GM23248 (cell line): ENCODE data around the gene RALY. TPM values are rescaled to one million over a fixed set of nuclear protein-coding genes. Genes with fewer than 3 reads are reported as not detected.

Experiments
- DNase-seq: peaks from one replicate; pipeline ENCODE4 v3.0.0-alpha.2; 2015
- H2AFZ ChIP-seq: fragments of 200-600 bp; sonication (generic); 2 replicates; pipeline ENCODE4 v1.6.1; 2016; ENCODE audit warnings: antibody characterized with exemption
- H3F3A ChIP-seq: fragments of 200-600 bp; sonication (generic); 2 replicates; pipeline ENCODE4 v1.6.1; 2016; ENCODE audit warnings: mild to moderate bottlenecking, antibody characterized with exemption, mixed run types; ENCODE audit not compliant: insufficient read depth
- H3K27ac ChIP-seq: fragments of 200-600 bp; sonication (generic); 2 replicates; pipeline ENCODE4 v1.5.1; 2016; ENCODE audit warnings: mild to moderate bottlenecking
- H3K27me3 ChIP-seq: fragments of 200-600 bp; sonication (generic); replicated peaks from 2 replicates; pipeline ENCODE4 v1.6.1; 2016; ENCODE audit warnings: mild to moderate bottlenecking; ENCODE audit not compliant: insufficient read depth
- H3K36me3 ChIP-seq: fragments of 200-600 bp; sonication (generic); 2 replicates; pipeline ENCODE4 v1.6.1; 2016; ENCODE audit warnings: low read depth, mild to moderate bottlenecking
- H3K4me1 ChIP-seq: fragments of 200-600 bp; sonication (generic); 2 replicates; pipeline ENCODE4 v1.6.1; 2016; ENCODE audit warnings: mild to moderate bottlenecking; ENCODE audit not compliant: insufficient read depth
- H3K4me2 ChIP-seq: fragments of 200-600 bp; sonication (generic); one replicate; pipeline ENCODE4 v1.6.1; 2016; ENCODE audit warnings: mild to moderate bottlenecking; ENCODE audit not compliant: unreplicated experiment
- H3K4me3 ChIP-seq: fragments of 200-600 bp; sonication (generic); 2 replicates; pipeline ENCODE4 v1.5.1; 2016; ENCODE audit warnings: mild to moderate bottlenecking
- H3K79me2 ChIP-seq: fragments of 200-600 bp; sonication (generic); 2 replicates; pipeline ENCODE4 v1.6.1; 2016; ENCODE audit warnings: mild to moderate bottlenecking; ENCODE audit not compliant: insufficient read depth
- H3K9ac ChIP-seq: fragments of 200-600 bp; sonication (generic); 2 replicates; pipeline ENCODE4 v1.6.1; 2016; ENCODE audit warnings: mild to moderate bottlenecking
- H3K9me2 ChIP-seq: fragments of 200-600 bp; sonication (generic); 2 replicates; pipeline ENCODE4 v1.6.1; 2016; ENCODE audit warnings: mixed run types, mild to moderate bottlenecking, moderate library complexity; ENCODE audit not compliant: insufficient read depth
- H3K9me3 ChIP-seq: fragments of 200-600 bp; sonication (generic); one replicate; pipeline ENCODE4 v1.6.1; 2017; ENCODE audit warnings: low read depth
- H4K20me1 ChIP-seq: fragments of 200-600 bp; sonication (generic); 2 replicates; pipeline ENCODE4 v1.6.0; 2016; ENCODE audit not compliant: insufficient read depth
- EZH2 ChIP-seq: fragments of 200-600 bp; sonication (generic); IDR thresholded peaks from 2 replicates; pipeline ENCODE4 v1.6.1; 2018; ENCODE audit warnings: antibody characterized with exemption, mild to moderate bottlenecking; ENCODE audit not compliant: insufficient read depth, poor library complexity, severe bottlenecking
- EZH2phosphoT487 ChIP-seq: fragments of 200-600 bp; sonication (generic); IDR thresholded peaks from 2 replicates; pipeline ENCODE4 v1.6.1; 2018; ENCODE audit warnings: antibody characterized with exemption, moderate library complexity, mild to moderate bottlenecking, low read depth; ENCODE audit not compliant: insufficient read depth
- WGBS, 2 experiments: methylation state at CpG; one replicate each; pipeline ENCODE4 v1.1.6; 2015 to 2017; ENCODE audit warnings: low lambda C conversion rate in 2 of 2, low coverage in 1 of 2; ENCODE audit errors: missing lambda C conversion rate in 2 of 2; 5-methylcytosine and 5-hydroxymethylcytosine counted together
- in situ Hi-C: fragments of 300-500 bp; cut with MboI; formaldehyde crosslinking; loops from 2 replicates; pipeline ENCODE4 v1.15.0; 2020
- polyA plus RNA-seq: library from polyadenylated mRNA; unstranded; fragments of >200 nt; fragmentation: Nextera tagmentation; extraction: Ambion mirVana; gene quantifications from 2 replicates; pipeline ENCODE4 v1.2.1, GENCODE V29; 2016
- total RNA-seq: library from RNA; depleted of rRNA; stranded (reverse); fragments of >200 nt; shearing (Covaris generic); gene quantifications from 2 replicates; pipeline ENCODE4 v1.2.3, GENCODE V29; 2014

Gene RALY
- total and polyA plus RNA-seq, 2 experiments from 2014 or later: 66.3 to 107 TPM

- no peaks in the 10 kb centered on the region for H4K20me1 ChIP-seq
- no peak overlapping the region for H3K4me2 ChIP-seq
- no peaks in the 10 kb centered on the region; the same call in 1 of the 2 replicates for H3K27me3 ChIP-seq
- H3K27ac ChIP-seq: no peak overlapping the region
- no peak overlapping the region for H3K9ac ChIP-seq
- H3K9me3 ChIP-seq: no peaks in the 10 kb centered on the region
- TF ChIP-seq EZH2phosphoT487 (no peak), EZH2 (no peak)
- no peaks in the 10 kb centered on the region for H3K79me2 ChIP-seq
- 49 to 61% methylated on average over 2 of the region's 2 CpGs for WGBS, 2 experiments
- no peak overlapping the region for H2AFZ ChIP-seq
- in situ Hi-C loops: no loop called here
- H3K4me3 ChIP-seq: no peak overlapping the region
- no peaks in the 10 kb centered on the region for H3F3A ChIP-seq
- DNase-seq: no peak
- H3K9me2 ChIP-seq: no peaks in the 10 kb centered on the region
- H3K4me1 ChIP-seq: peaks cover 5% of the 10 kb centered on the region
- no peaks in the 10 kb centered on the region for H3K36me3 ChIP-seq
Measured at GRCh38 chr20:33948480-33948879, 45.2 kb upstream of the RALY start.

GRCh38 chr20:33951171-33951570 is 42.5 kb upstream of the RALY start:
- in situ Hi-C loops: no loop called here
- no peak overlapping the region for H2AFZ ChIP-seq
- DNase-seq: no peak
- no peak overlapping the region for H3K4me3 ChIP-seq
- no peaks in the 10 kb centered on the region for H3K36me3 ChIP-seq
- no peak overlapping the region for H3K9ac ChIP-seq
- no peaks in the 10 kb centered on the region for H3K9me3 ChIP-seq
- no peaks in the 10 kb centered on the region for H3K79me2 ChIP-seq
- no peaks in the 10 kb centered on the region for H3K9me2 ChIP-seq
- H3K4me1 ChIP-seq: peaks cover under 1% of the 10 kb centered on the region; the same call in 1 of the 2 replicates
- H3F3A ChIP-seq: no peaks in the 10 kb centered on the region
- H4K20me1 ChIP-seq: no peaks in the 10 kb centered on the region
- H3K4me2 ChIP-seq: no peak overlapping the region
- no peak overlapping the region for H3K27ac ChIP-seq
- TF ChIP-seq EZH2 (no peak), EZH2phosphoT487 (no peak)
- H3K27me3 ChIP-seq: no peaks in the 10 kb centered on the region; the same call in none of the 2 replicates

GRCh38 chr20:33954504-33954903 is 39.2 kb upstream of the RALY start:
- Histone ChIP-seq H3K4me1 (no peaks in the 10 kb centered on the region), H3K27ac (no peak overlapping the region), H3K4me3 (no peak overlapping the region), H3K79me2 (no peaks in the 10 kb centered on the region), H3K27me3 (no peaks in the 10 kb centered on the region; the same call in none of the 2 replicates), H3F3A (no peaks in the 10 kb centered on the region), H3K4me2 (no peak overlapping the region), H3K9me2 (no peaks in the 10 kb centered on the region), H2AFZ (no peak overlapping the region), H3K9ac (no peak overlapping the region), H3K9me3 (no peaks in the 10 kb centered on the region), H4K20me1 (no peaks in the 10 kb centered on the region), H3K36me3 (no peaks in the 10 kb centered on the region)
- no peak for DNase-seq
- WGBS, 2 experiments: 62 to 71% methylated on average over 4 of the region's 4 CpGs
- in situ Hi-C loops: no loop called here
- TF ChIP-seq EZH2phosphoT487 (no peak), EZH2 (no peak)

DNA sequence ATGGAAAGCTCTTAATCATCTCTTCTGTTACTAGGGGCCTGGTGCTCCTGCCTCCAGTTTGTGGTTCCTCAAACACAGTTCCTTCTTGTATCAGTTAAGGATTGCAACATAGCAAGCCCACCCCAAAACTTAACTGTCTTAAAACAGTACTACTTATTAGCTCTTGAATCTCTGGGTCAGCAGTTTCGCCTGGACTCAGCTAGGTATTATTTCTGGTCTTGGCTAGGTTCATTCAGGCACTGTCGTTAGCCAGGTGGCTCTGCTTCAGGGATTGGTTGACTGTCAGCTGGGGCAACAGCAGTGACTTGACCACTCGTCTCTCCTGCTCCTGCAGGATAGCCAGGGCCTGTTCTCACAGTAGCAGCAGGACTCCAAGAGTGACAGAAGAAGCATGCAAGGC is 30.0 kb upstream of the RALY start:
- Histone ChIP-seq H3K4me1 (no peaks in the 10 kb centered on the region), H3K4me3 (no peak overlapping the region), H2AFZ (no peak overlapping the region), H3K36me3 (no peaks in the 10 kb centered on the region), H3F3A (no peaks in the 10 kb centered on the region), H3K79me2 (no peaks in the 10 kb centered on the region), H3K27me3 (no peaks in the 10 kb centered on the region), H3K9me3 (no peaks in the 10 kb centered on the region), H4K20me1 (no peaks in the 10 kb centered on the region), H3K9me2 (no peaks in the 10 kb centered on the region), H3K4me2 (no peak overlapping the region), H3K27ac (no peak overlapping the region), H3K9ac (no peak overlapping the region)
- in situ Hi-C loops: no loop called here
- DNase-seq: no peak
- no peak for TF ChIP-seq EZH2
- TF ChIP-seq EZH2phosphoT487: no peak
- WGBS, 2 experiments: 44 to 46% methylated on average over 3 of the region's 3 CpGs

GRCh38 chr20:33964441-33964840 is 29.3 kb upstream of the RALY start:
- Histone ChIP-seq H3K9me3 (no peaks in the 10 kb centered on the region), H3K27ac (no peak overlapping the region), H2AFZ (no peak overlapping the region), H3K4me2 (no peak overlapping the region), H3F3A (no peaks in the 10 kb centered on the region), H3K9ac (no peak overlapping the region), H3K9me2 (no peaks in the 10 kb centered on the region), H3K27me3 (no peaks in the 10 kb centered on the region), H3K36me3 (no peaks in the 10 kb centered on the region), H3K4me3 (no peak overlapping the region), H3K4me1 (no peaks in the 10 kb centered on the region), H3K79me2 (no peaks in the 10 kb centered on the region), H4K20me1 (no peaks in the 10 kb centered on the region)
- 81 to 84% methylated on average over 3 of the region's 3 CpGs for WGBS, 2 experiments
- DNase-seq: no peak
- in situ Hi-C loops: no loop called here
- TF ChIP-seq EZH2phosphoT487 (no peak), EZH2 (no peak)
